ENCODE measurements around the gene SYNE2.

The SYNE2 gene

DNA sequence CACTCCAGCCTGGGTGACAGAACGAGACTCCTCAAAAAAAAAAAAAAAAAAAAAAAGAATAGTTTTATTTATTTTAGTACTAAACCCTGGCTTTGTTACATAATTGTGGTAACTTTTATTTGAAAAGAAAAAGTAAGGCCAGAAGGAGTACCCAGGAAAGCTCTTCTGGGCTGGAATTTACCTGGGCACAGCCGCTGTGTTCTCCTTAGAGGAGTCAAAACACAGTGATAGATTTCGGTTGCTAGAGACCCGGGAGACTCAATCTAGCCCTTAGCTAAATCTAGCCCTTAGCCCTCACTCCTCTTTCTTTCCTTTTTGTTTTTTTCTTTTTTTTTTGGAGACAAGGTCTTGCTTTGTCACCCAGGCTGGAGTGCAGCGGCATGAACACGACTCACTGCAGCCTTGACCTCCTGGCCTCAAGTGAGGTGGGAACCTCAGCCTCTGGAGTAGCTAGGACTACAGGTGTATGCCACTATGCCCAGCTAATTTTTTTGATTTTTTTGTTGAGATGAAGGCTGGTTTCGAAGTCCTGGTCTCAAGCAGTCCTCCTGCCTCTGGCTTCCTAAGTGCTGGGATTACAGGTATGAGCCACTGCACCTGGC is 49.7 kb downstream of the SYNE2 start:
- DNase-seq (ENCODE audit: low read depth, low spot score), result no peak
- CTCF ChIA-PET, result interaction anchor here (1.1 kb wide), 1 partner anchor 70 kb away, joined by 3 read pairs; no protein-coding TSS in a partner anchor
- TF ChIP-seq CTCF (IDR thresholded peaks at IDR 0.05; ENCODE audit: insufficient read depth, low read length, missing control alignments), result no peak
- POLR2A ChIA-PET, result no interaction called here
- no peak overlapping the region for H3K4me3 ChIP-seq (ENCODE audit: low read depth, low read length)

- H3K4me3 ChIP-seq (ENCODE audit: low read depth, low read length), result no peak overlapping the region
- CTCF ChIA-PET, result no interaction called here
- POLR2A ChIA-PET, result no interaction called here
- DNase-seq (ENCODE audit: low read depth, low spot score), result no peak
- no peak for TF ChIP-seq CTCF (IDR thresholded peaks at IDR 0.05; ENCODE audit: insufficient read depth, low read length, missing control alignments)
Observed at GRCh38 chr14:63904724-63905123, 51.9 kb downstream of the SYNE2 start.

- POLR2A ChIA-PET, result no interaction called here
- no peak for TF ChIP-seq CTCF (IDR thresholded peaks at IDR 0.05; ENCODE audit: insufficient read depth, low read length, missing control alignments)
- H3K4me3 ChIP-seq (ENCODE audit: low read depth, low read length), result no peak overlapping the region
- DNase-seq (ENCODE audit: low read depth, low spot score), result no peak
- CTCF ChIA-PET, result no interaction called here
Observed at GRCh38 chr14:63905370-63905769, 52.6 kb downstream of the SYNE2 start.

DNA sequence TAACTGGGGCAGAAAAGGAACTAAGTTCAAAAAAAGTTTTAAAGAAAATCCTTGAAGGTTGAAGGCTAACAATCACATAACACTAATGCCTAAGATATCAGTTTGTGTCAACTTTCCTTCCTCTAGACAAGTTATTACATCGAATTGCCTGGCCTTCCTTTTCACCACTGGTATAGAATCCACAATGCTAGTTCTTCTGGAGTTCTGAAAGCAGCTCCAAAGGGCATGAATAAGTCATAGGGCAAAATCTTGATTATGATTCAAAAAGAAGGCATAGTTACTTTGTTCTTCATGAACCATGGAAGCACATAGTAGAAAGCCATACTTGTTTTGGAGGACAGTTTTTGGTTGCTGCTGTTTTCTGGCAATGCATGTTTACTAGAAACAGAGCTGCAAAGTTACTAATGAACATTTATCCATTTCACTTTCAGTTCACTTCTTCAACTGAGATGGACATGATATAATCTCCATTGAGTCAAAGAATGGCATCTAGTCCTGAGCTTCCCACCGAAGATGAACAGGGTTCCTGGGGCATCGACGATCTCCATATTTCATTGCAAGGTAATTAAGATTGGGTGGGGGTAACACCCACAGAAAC is 56.0 kb downstream of the SYNE2 start:
- POLR2A ChIA-PET, result no interaction called here
- no peak for TF ChIP-seq CTCF (IDR thresholded peaks at IDR 0.05; ENCODE audit: insufficient read depth, low read length, missing control alignments)
- DNase-seq (ENCODE audit: low read depth, low spot score), result no peak
- no peak overlapping the region; the same call in 1 of the 2 replicates for H3K4me3 ChIP-seq (ENCODE audit: low read depth, low read length)
- CTCF ChIA-PET, result interaction anchor here (0.6 to 1.7 kb wide), 3 partner anchors 10 to 86 kb away, joined by 3 to 7 read pairs (median 3); no protein-coding TSS in a partner anchor

DNA sequence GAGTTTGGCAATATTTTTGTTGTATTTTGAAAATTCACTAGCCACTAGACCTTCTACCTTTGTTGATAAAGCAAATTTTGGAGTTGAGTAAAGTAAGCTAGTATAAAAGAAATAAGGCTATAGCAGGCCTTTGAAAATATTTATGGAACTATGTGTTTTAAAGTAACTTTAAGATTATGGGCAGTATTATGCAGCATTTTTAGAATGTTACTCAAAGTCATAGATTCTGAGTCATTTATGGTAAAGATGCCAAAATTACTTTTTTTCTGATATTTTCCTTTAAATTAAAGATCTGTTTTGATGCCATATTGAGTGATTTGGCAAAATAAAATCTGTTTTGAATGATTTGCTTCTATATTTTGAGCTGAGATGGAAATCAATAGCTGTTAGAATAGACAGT is 57.2 kb downstream of the SYNE2 start:
- no peak for TF ChIP-seq CTCF (IDR thresholded peaks at IDR 0.05; ENCODE audit: insufficient read depth, low read length, missing control alignments)
- H3K4me3 ChIP-seq (ENCODE audit: low read depth, low read length), result no peak overlapping the region
- POLR2A ChIA-PET, result no interaction called here
- CTCF ChIA-PET, result interaction anchor here (1.7 kb wide), 1 partner anchor 11 kb away, joined by 7 read pairs; no protein-coding TSS in a partner anchor
- DNase-seq (ENCODE audit: low read depth, low spot score), result no peak

GRCh38 chr14:63910583-63911363 is 58.0 kb downstream of the SYNE2 start:
- ChIA-PET CTCF (no interaction called here), POLR2A (no interaction called here)
- no peak overlapping the region for H3K4me3 ChIP-seq (ENCODE audit: low read depth, low read length)
- no peak for TF ChIP-seq CTCF (IDR thresholded peaks at IDR 0.05; ENCODE audit: insufficient read depth, low read length, missing control alignments)
- no peak for DNase-seq (ENCODE audit: low read depth, low spot score)
